Measurements from ENCODE around the gene MED31. TPM values are rescaled to one million over a fixed set of nuclear protein-coding genes. Genes with fewer than 3 reads are reported as not detected.
A peak's percentile ranks its signal among the peaks of the same experiment; 100 is the strongest.
"Not testable (repeated sequence)": the region's sequence is repeated elsewhere in the genome, so short reads cannot be mapped to it uniquely, and the experiment has no call there.

Gene MED31
- polyA plus RNA-seq, 2 of the 4 experiments (the other 2 are of a cell fraction): 32.2 to 49.0 TPM

DNA sequence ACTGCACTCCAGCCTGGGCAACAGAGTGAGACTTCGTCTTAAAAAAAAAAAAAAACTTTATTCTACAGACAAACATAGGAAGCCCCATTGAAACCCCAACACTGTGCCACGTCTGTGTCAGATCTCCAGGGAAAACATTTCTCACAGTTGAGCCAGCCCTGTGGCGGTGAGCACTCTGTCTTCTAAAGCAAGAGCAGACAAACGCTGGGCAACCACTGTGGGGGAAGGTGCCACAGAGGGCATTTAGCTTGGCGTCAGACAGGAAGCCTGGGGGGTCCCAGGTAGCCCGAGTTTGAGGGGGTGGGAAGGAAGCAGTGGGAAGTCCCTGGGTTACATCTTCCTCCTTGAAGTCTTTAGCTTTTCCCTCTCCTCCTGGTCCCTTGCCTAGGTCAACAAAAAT is 16.1 kb upstream of the MED31 start (continued):
- TF ChIP-seq RARB (CRISPR knock-in tag; IDR thresholded peaks at IDR 0.05): no peak
- TF ChIP-seq NFE2L2 (conservative IDR thresholded peaks at IDR 0.05; ENCODE audit: low read length): no peak
- no peak for TF ChIP-seq JUNB (IDR thresholded peaks at IDR 0.05)

DNA sequence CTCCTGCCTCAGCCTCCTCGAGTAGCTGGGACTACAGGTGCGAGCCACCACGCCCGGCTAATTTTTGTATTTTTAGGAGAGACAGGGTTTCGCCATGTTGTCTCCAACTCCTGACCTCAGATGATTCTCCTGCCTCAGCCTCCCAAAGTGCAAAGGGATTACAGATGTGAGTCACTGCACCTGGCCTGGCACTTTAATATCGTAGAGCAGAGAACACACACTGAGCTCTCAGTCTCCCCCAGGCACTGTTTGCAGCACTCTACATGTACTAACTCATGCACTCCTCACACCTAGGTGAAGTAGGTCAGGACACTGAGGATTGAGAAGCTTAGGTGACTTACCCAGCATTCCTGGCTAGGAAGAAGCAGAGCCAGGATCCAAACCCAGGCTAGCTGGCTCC is 15.2 kb upstream of the MED31 start:
- H3K9me3 ChIP-seq: no peaks in the 10 kb centered on the region
- no peak for DNase-seq (ENCODE audit: low read depth in 1 of 2, low spot score in 1 of 2)
- H3K27ac ChIP-seq: no peak overlapping the region
- no peak for FAIRE-seq
- H3K4me2 ChIP-seq: no peak overlapping the region
- H3K4me3 ChIP-seq: no peak overlapping the region
- TF ChIP-seq NR3C1 (IDR thresholded peaks at IDR 0.05): no peak
- TF ChIP-seq CBX2 (IDR thresholded peaks at IDR 0.05; ENCODE audit: borderline replicate concordance, low read depth): no peak
- TF ChIP-seq GATA3 (IDR thresholded peaks at IDR 0.05; ENCODE audit: borderline replicate concordance): no peak
- TF ChIP-seq, protein P1, sequence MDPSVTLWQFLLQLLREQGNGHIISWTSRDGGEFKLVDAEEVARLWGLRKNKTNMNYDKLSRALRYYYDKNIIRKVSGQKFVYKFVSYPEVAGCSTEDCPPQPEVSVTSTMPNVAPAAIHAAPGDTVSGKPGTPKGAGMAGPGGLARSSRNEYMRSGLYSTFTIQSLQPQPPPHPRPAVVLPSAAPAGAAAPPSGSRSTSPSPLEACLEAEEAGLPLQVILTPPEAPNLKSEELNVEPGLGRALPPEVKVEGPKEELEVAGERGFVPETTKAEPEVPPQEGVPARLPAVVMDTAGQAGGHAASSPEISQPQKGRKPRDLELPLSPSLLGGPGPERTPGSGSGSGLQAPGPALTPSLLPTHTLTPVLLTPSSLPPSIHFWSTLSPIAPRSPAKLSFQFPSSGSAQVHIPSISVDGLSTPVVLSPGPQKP (IDR thresholded peaks at IDR 0.05; ENCODE audit: low read depth, low read length): no peak
- TF ChIP-seq HOXB13 (CRISPR knock-in tag; IDR thresholded peaks at IDR 0.05; ENCODE audit: low read depth): no peak
- no peak for TF ChIP-seq MYC (IDR thresholded peaks at IDR 0.05; ENCODE audit: borderline replicate concordance, low read length)
- no peak for TF ChIP-seq SREBF2 (IDR thresholded peaks at IDR 0.05)
- TF ChIP-seq NPAS2 (CRISPR knock-in tag; IDR thresholded peaks at IDR 0.05; ENCODE audit: borderline replicate concordance): no peak
- TF ChIP-seq JUN (IDR thresholded peaks at IDR 0.05): no peak
- no peak for TF ChIP-seq EHMT2 (IDR thresholded peaks at IDR 0.05; ENCODE audit: low read depth)
- POLR2A ChIA-PET: interaction anchor here (1.0 kb wide), 1 partner anchor 369 kb away, joined by 3 read pairs; the partner anchor contains the start of gene SLC16A13
- CTCF ChIA-PET: interaction anchor here (0.6 to 17.8 kb wide), 78 partner anchors 7 to 575 kb away, joined by 3 to 293 read pairs (median 5); partner anchors contain the start of genes BCL6B, C17orf100, MED31 and RNASEK
- peak in 1 of 2 experiments; percentile 15; a peak in 1 of 6 replicates for ATAC-seq
- 79% methylated on average over 6 of the region's 6 CpGs for WGBS (ENCODE audit: missing lambda C conversion rate)
- peaks cover 4% of the 10 kb centered on the region; the same call in 1 of the 3 replicates for H3K4me1 ChIP-seq

DNA sequence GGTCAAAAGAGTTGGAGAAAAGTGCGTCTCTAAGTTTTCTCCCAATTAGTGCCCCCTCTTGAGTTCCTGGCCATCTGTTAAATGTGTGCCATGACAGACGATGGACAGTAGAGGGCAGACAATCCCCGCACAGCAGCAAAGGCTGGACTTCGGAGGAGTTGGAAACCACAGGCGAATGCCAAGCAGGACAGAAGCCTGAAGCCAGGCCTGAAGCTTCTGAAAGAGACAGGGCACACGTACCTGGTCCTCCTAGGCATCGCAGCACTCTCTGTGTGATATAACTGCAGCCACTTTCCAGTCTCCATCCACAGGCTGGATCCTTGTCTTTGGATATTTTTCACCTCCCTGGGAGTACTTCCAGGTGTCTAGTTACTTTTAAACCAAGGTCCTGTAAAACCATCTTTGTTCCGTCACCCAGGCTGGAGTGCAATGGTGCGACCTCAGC is 14.7 kb upstream of the MED31 start:
- ChIA-PET POLR2A (interaction anchor here (1.0 kb wide), 1 partner anchor 370 kb away, joined by 3 read pairs; the partner anchor contains the start of gene SLC16A13), CTCF (interaction anchor here (0.6 to 17.8 kb wide), 80 partner anchors 7 to 575 kb away, joined by 3 to 293 read pairs (median 4); partner anchors contain the start of genes BCL6B, C17orf100, MED31 and RNASEK)
- H3K9me3 ChIP-seq: no peaks in the 10 kb centered on the region
- H3K4me1 ChIP-seq: peaks cover 4% of the 10 kb centered on the region; the same call in 1 of the 3 replicates
- peak; percentile 97 for FAIRE-seq
- no peak overlapping the region for H3K4me2 ChIP-seq
- H3K27ac ChIP-seq: no peak overlapping the region
- peak; percentile 86 to 90 for DNase-seq (ENCODE audit: low read depth in 1 of 2, low spot score in 1 of 2)
- no peak overlapping the region for H3K4me3 ChIP-seq
- TF ChIP-seq HOXB13 (CRISPR knock-in tag; IDR thresholded peaks at IDR 0.05; ENCODE audit: low read depth) (no peak), RAD21 (conservative IDR thresholded peaks at IDR 0.05 in 1 of 2, IDR thresholded peaks at IDR 0.05 in 1 of 2) (peak; percentile 97 to 99), SMC3 (IDR thresholded peaks at IDR 0.05) (peak; percentile 92)
- TF ChIP-seq, protein P2, sequence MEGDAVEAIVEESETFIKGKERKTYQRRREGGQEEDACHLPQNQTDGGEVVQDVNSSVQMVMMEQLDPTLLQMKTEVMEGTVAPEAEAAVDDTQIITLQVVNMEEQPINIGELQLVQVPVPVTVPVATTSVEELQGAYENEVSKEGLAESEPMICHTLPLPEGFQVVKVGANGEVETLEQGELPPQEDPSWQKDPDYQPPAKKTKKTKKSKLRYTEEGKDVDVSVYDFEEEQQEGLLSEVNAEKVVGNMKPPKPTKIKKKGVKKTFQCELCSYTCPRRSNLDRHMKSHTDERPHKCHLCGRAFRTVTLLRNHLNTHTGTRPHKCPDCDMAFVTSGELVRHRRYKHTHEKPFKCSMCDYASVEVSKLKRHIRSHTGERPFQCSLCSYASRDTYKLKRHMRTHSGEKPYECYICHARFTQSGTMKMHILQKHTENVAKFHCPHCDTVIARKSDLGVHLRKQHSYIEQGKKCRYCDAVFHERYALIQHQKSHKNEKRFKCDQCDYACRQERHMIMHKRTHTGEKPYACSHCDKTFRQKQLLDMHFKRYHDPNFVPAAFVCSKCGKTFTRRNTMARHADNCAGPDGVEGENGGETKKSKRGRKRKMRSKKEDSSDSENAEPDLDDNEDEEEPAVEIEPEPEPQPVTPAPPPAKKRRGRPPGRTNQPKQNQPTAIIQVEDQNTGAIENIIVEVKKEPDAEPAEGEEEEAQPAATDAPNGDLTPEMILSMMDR (IDR thresholded peaks at IDR 0.05): peak; percentile 97
- ATAC-seq: peak; percentile 87 to 94
- 13% methylated on average over 9 of the region's 9 CpGs for WGBS (ENCODE audit: missing lambda C conversion rate)

DNA sequence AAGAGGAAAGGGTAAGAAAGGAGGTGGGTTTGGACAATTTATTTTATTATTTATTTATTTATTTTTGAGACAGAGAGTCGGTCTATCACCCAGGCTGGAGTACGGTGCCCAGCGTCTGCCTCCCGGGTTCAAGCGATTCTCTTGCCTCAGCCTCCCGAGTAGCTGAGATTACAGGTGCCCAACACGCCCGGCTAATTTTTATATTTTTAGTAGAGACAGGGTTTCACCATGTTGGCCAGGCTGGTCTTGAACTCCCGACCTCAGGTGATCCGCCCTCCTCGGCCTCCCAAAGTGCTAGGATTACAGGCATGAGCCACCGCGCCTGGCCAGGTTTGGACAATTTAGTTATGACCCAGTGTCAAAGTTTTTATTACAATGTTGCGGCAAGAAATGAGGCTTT is 11.8 kb upstream of the MED31 start:
- H3K27ac ChIP-seq; ATAC-seq; H3K4me1 ChIP-seq; DNase-seq (ENCODE audit: low read depth in 1 of 2, low spot score in 1 of 2); POLR2A ChIA-PET; FAIRE-seq; H3K9me3 ChIP-seq; H3K4me2 ChIP-seq; H3K4me3 ChIP-seq: not testable (repeated sequence)
- WGBS (ENCODE audit: missing lambda C conversion rate): 69% methylated on average over 14 of the region's 14 CpGs
- CTCF ChIA-PET: interaction anchor here (1.0 to 17.8 kb wide), 8 partner anchors 10 to 359 kb away, joined by 3 to 293 read pairs (median 10); partner anchors contain the start of genes BCL6B and RNASEK
